HepG2 (cell line): ENCODE results near the gene MYH9. TPM values are rescaled to one million over a fixed set of nuclear protein-coding genes. Genes with fewer than 3 reads are reported as not detected.

Source experiments
- ATAC-seq: fragments of 200-7000 bp; cut with Tn5 transposase; 3 replicates; pipeline ENCODE4 v1.9.1; 2020; ENCODE audit warnings: mild to moderate bottlenecking, moderate library complexity
- BruUV-seq: library from RNA; stranded (reverse); fragments of 400-500 nt; replicated peaks from 2 replicates; lab custom pipeline; 2021; lab: Mats Ljungman, UMichigan
- CTCF ChIA-PET: fragments of 300-600 bp; formaldehyde crosslinking; extraction: SDS; loops from one replicate; lab custom pipeline; 2021; ENCODE audit warnings: low total read pairs, inconsistent platforms, low intra/inter-chr PET ratio; lab: Yijun Ruan, JAX
- POLR2A ChIA-PET: fragments of 350-600 bp; sonication (Branson Sonifier 250); formaldehyde crosslinking; loops from one replicate; lab custom pipeline; 2020; ENCODE audit warnings: antibody characterized with exemption, inconsistent platforms; lab: Yijun Ruan, JAX
- DNase-seq: peaks from one replicate; pipeline ENCODE4 v3.0.0-alpha.2; 2015; ENCODE audit warnings: low spot score
- FAIRE-seq: peaks from 3 replicates; lab custom pipeline; 2011; peaks lifted over from hg19 to GRCh38; lab: Jason Lieb, UNC
- H2AFZ ChIP-seq: one replicate; pipeline ENCODE4 v1.6.1; 2011; ENCODE audit warnings: low read length, inconsistent platforms
- H3K27ac ChIP-seq: fragments of 300-600 bp; 3 replicates; pipeline ENCODE4 v1.8.0; 2011; ENCODE audit warnings: mixed run types, mild to moderate bottlenecking, mixed read lengths, low read length, inconsistent platforms; ENCODE audit not compliant: insufficient read depth; ENCODE audit errors: extremely low read length
- H3K27me3 ChIP-seq, 2 experiments: fragments of 200-600 bp in 1 of 2; 2 replicates in 1 of 2; 3 replicates in 1 of 2; pipeline versions ENCODE4 v1.6.0 to v1.8.0; 2011; ENCODE audit warnings: low read length in 2 of 2, mild to moderate bottlenecking in 2 of 2, moderate library complexity in 2 of 2, inconsistent platforms in 1 of 2; ENCODE audit not compliant: insufficient read depth in 2 of 2, control insufficient read depth in 1 of 2
- H3K36me3 ChIP-seq, 2 experiments: fragments of 200-600 bp in 1 of 2; replicated peaks in 1 of 2; 2 replicates in 1 of 2; 3 replicates in 1 of 2; pipeline versions ENCODE4 v1.5.1 to v1.8.0; 2011; ENCODE audit warnings: low read length in 2 of 2, inconsistent platforms in 1 of 2; ENCODE audit not compliant: insufficient read depth in 2 of 2, control insufficient read depth in 1 of 2
- H3K4me1 ChIP-seq: 2 replicates; pipeline ENCODE4 v1.5.1; 2012; ENCODE audit warnings: low read length, inconsistent platforms; ENCODE audit not compliant: insufficient read depth
- H3K4me2 ChIP-seq: 2 replicates; pipeline ENCODE4 v1.6.0; 2011; ENCODE audit warnings: low read depth, low read length, inconsistent platforms
- H3K4me3 ChIP-seq, 3 experiments: fragments of 200-600 bp in 1 of 3; sonication (generic), shearing (Covaris generic) in 1 of 3; replicated peaks in 1 of 3; 2 replicates each; pipeline ENCODE4 v1.5.1; 2011 to 2016; ENCODE audit warnings: low read length in 3 of 3, inconsistent platforms in 2 of 3, low read depth in 2 of 3, mild to moderate bottlenecking in 2 of 3, control low read depth in 1 of 3, mixed read lengths in 1 of 3; ENCODE audit not compliant: insufficient read depth in 1 of 3
- H3K79me2 ChIP-seq: one replicate; pipeline ENCODE4 v1.6.1; 2011; ENCODE audit warnings: low read length, inconsistent platforms; ENCODE audit not compliant: insufficient read depth
- H3K9ac ChIP-seq: 2 replicates; pipeline ENCODE4 v1.6.0; 2011; ENCODE audit warnings: mild to moderate bottlenecking, low read depth, low read length, inconsistent platforms; ENCODE audit not compliant: insufficient read depth
- H3K9me3 ChIP-seq: 2 replicates; pipeline ENCODE4 v1.5.1; 2012; ENCODE audit warnings: mild to moderate bottlenecking, low read length
- H4K20me1 ChIP-seq: 2 replicates; pipeline ENCODE4 v1.6.0; 2011; ENCODE audit warnings: inconsistent platforms, mild to moderate bottlenecking, low read length, moderate library complexity; ENCODE audit not compliant: insufficient read depth
- MAFK ChIP-seq, 2 experiments: IDR thresholded peaks in 1 of 2; conservative IDR thresholded peaks in 1 of 2; 2 replicates each; pipeline ENCODE4 v1.6.1; 2011; ENCODE audit warnings: improper control_type of control experiment in 2 of 2, low read length in 2 of 2
- MTF1 ChIP-seq: sonication (generic); formaldehyde crosslinking; IDR thresholded peaks from 2 replicates; pipeline ENCODE4 v1.5.0; 2020; ENCODE audit warnings: missing genetic modification reagents
- POLR2A ChIP-seq, 2 experiments: IDR thresholded peaks; 2 replicates each; pipeline ENCODE4 v1.6.1; 2011; ENCODE audit warnings: low read depth in 2 of 2, low read length in 2 of 2, mild to moderate bottlenecking in 1 of 2, moderate library complexity in 1 of 2; ENCODE audit not compliant: insufficient read depth in 1 of 2
- RBFOX2 ChIP-seq: fragments of 200-400 bp; formaldehyde crosslinking; IDR thresholded peaks from 2 replicates; pipeline ENCODE4 v1.6.1; 2017; ENCODE audit warnings: low read depth, mild to moderate bottlenecking, low read length
- WGBS: methylation state at CpG from one replicate; pipeline ENCODE4 v1.1.6; 2017; ENCODE audit warnings: low lambda C conversion rate; 5-methylcytosine and 5-hydroxymethylcytosine counted together
- in situ Hi-C: cut with HindIII; loops from 2 replicates; pipeline ENCODE4 v1.10.0; 2017; ENCODE audit warnings: low pct_unique_long_range_greater_than_20kb; ENCODE audit not compliant: extremely low pct_ligation_motif_present
- intact Hi-C: fragments of 100-400 bp; cut with micrococcal nuclease; formaldehyde crosslinking; loops from one replicate; pipeline ENCODE4 v1.10.0; 2022; ENCODE audit not compliant: unreplicated experiment
- polyA plus RNA-seq, 8 experiments: library from polyadenylated mRNA; depleted of rRNA in 3 of 8; stranded (reverse) in 7 of 8; unstranded in 1 of 8; fragments of >200 nt; fragmentation: Illumina TruSeq in 4 of 8; extraction: Trizol in 4 of 8; gene quantifications; 2 replicates each; pipeline versions ENCODE4 v1.2.1 to v1.2.3, GENCODE V29; 2011 to 2016; ENCODE audit warnings: low read depth in 4 of 8, missing spikeins in 1 of 8, mixed read lengths in 1 of 8; ENCODE audit not compliant: insufficient read depth in 1 of 8
- total RNA-seq, 5 experiments: library from RNA; depleted of rRNA; stranded (reverse); fragments of >200 nt; fragmentation: Illumina TruSeq; extraction: Trizol; gene quantifications; 2 replicates each; pipeline ENCODE4 v1.2.3, GENCODE V29; 2016; ENCODE audit warnings: low read depth in 1 of 5
- TF ChIP-seq, protein P1 (sequence below): sonication (generic); formaldehyde crosslinking; IDR thresholded peaks from 2 replicates; pipeline ENCODE4 v1.8.1; 2022; ENCODE audit warnings: low read depth, mild to moderate bottlenecking, missing genetic modification reagents

The MYH9 gene
- total and polyA plus RNA-seq, 2 of the 13 experiments (the other 11 are each of a cell fraction or from before 2014, with no cell fraction given): 50.7 to 98.5 TPM

DNA sequence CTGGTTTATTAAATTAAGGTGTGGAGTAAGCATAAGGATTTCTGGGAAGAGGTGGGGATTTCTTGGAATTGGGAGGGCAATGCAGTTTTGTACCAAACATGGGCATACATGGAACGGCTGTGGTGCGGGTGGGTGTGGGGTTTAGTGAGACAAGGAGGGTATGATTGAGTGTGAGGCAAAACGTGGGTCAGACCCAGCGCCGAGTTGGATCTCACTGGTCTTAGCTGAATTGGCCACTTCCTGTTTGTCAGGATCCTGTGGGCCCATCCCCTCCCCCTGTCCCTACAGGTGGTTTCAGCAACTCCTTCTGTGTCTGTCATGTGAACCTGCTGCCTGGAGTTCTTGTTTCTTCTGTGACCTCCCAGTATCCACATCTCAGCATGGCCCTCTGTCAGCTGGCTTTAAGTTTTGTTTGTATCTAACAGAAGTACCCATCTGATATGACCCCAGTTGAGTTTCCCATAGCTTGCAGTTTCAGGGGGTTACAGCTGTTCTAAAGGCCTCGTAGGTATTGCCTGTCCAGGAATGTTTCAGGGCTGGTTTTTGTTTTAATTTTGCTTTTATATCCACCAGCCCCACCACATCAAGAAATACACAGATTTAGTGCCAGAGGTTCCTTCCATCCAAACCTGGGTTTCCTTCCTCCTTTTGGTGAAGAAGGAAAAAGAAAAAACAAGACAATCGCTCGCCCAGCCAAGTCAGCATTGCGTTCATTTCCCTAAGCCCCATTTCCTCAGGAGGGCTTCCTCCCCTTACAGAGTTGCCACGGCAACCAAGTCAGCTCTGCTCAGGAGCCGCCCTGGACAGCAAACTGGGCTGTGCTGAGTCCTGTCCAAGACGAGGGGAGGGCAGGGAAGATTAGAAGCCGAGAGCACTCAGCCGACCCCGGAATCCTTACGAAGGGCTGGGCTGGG lies 128.8 kb downstream of the MYH9 start:
- POLR2A ChIA-PET: interaction anchor here (0.5 kb wide), 1 partner anchor 61 kb away, joined by 3 read pairs; no protein-coding TSS in a partner anchor
- Histone ChIP-seq H3K79me2 (peaks cover 20% of the 10 kb centered on the region), H3K4me2 (no peak overlapping the region), H4K20me1 (no peaks in the 10 kb centered on the region), H3K27me3 (no peaks in the 10 kb centered on the region), H3K9me3 (no peaks in the 10 kb centered on the region), H3K27ac (no peak overlapping the region), H2AFZ (no peak overlapping the region), H3K36me3 (peaks cover 9 to 59% of the 10 kb centered on the region in 2 experiments), H3K4me1 (peaks cover 85% of the 10 kb centered on the region), H3K9ac (no peak overlapping the region), H3K4me3 (no peak overlapping the region)
- intact Hi-C loops (no loop called here), in situ Hi-C loops (no loop called here)
- 0 out of 4 replicates have a peak, but pooled peaks of 1 of the 2 experiments have one; percentile 12 for TF ChIP-seq POLR2A (IDR thresholded peaks at IDR 0.05; ENCODE audit: insufficient read depth in 1 of 2, low read depth in 2 of 2, low read length in 2 of 2)
- TF ChIP-seq MTF1 (CRISPR knock-in tag): no peak
- peak in 1 of 2 experiments; percentile 4; a peak in 1 of 4 replicates for TF ChIP-seq MAFK (conservative IDR thresholded peaks at IDR 0.05 in 1 of 2, IDR thresholded peaks at IDR 0.05 in 1 of 2; ENCODE audit: low read length in 2 of 2)
- 0 out of 2 replicates have a peak, but pooled peaks have one; percentile 33 for TF ChIP-seq RBFOX2
- TF ChIP-seq, protein P1, sequence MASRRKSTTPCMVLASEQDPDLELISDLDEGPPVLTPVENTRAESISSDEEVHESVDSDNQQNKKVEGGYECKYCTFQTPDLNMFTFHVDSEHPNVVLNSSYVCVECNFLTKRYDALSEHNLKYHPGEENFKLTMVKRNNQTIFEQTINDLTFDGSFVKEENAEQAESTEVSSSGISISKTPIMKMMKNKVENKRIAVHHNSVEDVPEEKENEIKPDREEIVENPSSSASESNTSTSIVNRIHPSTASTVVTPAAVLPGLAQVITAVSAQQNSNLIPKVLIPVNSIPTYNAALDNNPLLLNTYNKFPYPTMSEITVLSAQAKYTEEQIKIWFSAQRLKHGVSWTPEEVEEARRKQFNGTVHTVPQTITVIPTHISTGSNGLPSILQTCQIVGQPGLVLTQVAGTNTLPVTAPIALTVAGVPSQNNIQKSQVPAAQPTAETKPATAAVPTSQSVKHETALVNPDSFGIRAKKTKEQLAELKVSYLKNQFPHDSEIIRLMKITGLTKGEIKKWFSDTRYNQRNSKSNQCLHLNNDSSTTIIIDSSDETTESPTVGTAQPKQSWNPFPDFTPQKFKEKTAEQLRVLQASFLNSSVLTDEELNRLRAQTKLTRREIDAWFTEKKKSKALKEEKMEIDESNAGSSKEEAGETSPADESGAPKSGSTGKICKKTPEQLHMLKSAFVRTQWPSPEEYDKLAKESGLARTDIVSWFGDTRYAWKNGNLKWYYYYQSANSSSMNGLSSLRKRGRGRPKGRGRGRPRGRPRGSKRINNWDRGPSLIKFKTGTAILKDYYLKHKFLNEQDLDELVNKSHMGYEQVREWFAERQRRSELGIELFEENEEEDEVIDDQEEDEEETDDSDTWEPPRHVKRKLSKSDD (CRISPR knock-in tag): no peak
- DNase-seq: no peak
- CTCF ChIA-PET: no interaction called here
- FAIRE-seq: no peak
- no peak for ATAC-seq
- BruUV-seq: no TSS peak
- WGBS: 88% methylated on average over 16 of the region's 16 CpGs
